GM21447 (cell line): Measurements from ENCODE around the gene C19orf25.

ENCODE experiments used
- ATAC-seq: cut with Tn5 transposase; IDR thresholded peaks from one replicate; pipeline ENCODE4 v1.9.1; 2021; ENCODE audit not compliant: unreplicated experiment

Gene C19orf25

GRCh38 chr19:1433119-1434039, 45.6 kb downstream of the C19orf25 start:
- ATAC-seq: no peak

- no peak for ATAC-seq
Measured at GRCh38 chr19:1432507-1432887, 46.5 kb downstream of the C19orf25 start.

- no peak for ATAC-seq
Measured at GRCh38 chr19:1431759-1432506, 47.1 kb downstream of the C19orf25 start.

GRCh38 chr19:1430246-1430645, 48.8 kb downstream of the C19orf25 start:
- ATAC-seq: no peak

GRCh38 chr19:1429750-1430149, 49.3 kb downstream of the C19orf25 start:
- no peak for ATAC-seq

- no peak for ATAC-seq
Measured at GRCh38 chr19:1428738-1429391, 50.1 kb downstream of the C19orf25 start.

GRCh38 chr19:1427221-1427920, 51.6 kb downstream of the C19orf25 start:
- no peak for ATAC-seq

GRCh38 chr19:1426736-1427135, 52.3 kb downstream of the C19orf25 start:
- ATAC-seq: no peak

- ATAC-seq: no peak
Measured at GRCh38 chr19:1425902-1426301, 53.1 kb downstream of the C19orf25 start.

- ATAC-seq: no peak
Measured at GRCh38 chr19:1425102-1425837, 53.7 kb downstream of the C19orf25 start.

GRCh38 chr19:1424192-1424955, 54.6 kb downstream of the C19orf25 start:
- ATAC-seq: no peak

GRCh38 chr19:1423436-1424191, 55.4 kb downstream of the C19orf25 start:
- ATAC-seq: no peak
